H4 (cell line): ENCODE measurements around the gene EDAR. TPM values are rescaled to one million over a fixed set of nuclear protein-coding genes. Genes with fewer than 3 reads are reported as not detected.
A peak's percentile ranks its signal among the peaks of the same experiment; 100 is the strongest.

ENCODE experiments used
- DNase-seq: peaks from one replicate; pipeline ENCODE4 v3.0.0-alpha.2; 2015; ENCODE audit warnings: low spot score
- total RNA-seq: library from RNA; depleted of rRNA; stranded (reverse); fragments of >200 nt; shearing (Covaris generic); gene quantifications from 2 replicates; pipeline ENCODE4 v1.2.3, GENCODE V29; 2014

Gene EDAR
- total RNA-seq, 1 experiment from 2014 or later: not detected

GRCh38 chr2:109001201-109001600 lies 12.2 kb upstream of the EDAR start:
- no peak for DNase-seq

- no peak for DNase-seq
Observed at GRCh38 chr2:109000738-109001137, 11.7 kb upstream of the EDAR start.

- no peak for DNase-seq
Observed at GRCh38 chr2:108998911-108999310, 9.9 kb upstream of the EDAR start.

DNA sequence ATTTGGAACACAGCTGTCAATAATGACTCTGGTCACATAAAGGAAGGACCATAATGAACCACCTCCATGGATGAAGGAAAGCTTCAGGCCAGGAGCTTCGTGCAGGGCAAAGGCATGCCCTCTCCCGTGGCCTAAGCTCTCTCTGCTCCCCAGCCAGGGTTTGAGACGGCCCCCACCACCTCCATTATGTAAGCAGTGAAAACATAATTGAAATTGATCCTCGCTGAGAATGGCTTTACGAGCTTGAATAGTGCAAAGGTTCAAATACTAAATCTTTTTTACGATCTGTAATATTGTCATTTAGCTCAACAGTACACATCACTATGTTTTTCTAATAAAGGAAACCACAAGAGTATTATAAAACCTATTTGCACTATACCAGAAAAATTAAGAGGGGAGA lies 5.2 kb upstream of the EDAR start:
- no peak for DNase-seq

DNA sequence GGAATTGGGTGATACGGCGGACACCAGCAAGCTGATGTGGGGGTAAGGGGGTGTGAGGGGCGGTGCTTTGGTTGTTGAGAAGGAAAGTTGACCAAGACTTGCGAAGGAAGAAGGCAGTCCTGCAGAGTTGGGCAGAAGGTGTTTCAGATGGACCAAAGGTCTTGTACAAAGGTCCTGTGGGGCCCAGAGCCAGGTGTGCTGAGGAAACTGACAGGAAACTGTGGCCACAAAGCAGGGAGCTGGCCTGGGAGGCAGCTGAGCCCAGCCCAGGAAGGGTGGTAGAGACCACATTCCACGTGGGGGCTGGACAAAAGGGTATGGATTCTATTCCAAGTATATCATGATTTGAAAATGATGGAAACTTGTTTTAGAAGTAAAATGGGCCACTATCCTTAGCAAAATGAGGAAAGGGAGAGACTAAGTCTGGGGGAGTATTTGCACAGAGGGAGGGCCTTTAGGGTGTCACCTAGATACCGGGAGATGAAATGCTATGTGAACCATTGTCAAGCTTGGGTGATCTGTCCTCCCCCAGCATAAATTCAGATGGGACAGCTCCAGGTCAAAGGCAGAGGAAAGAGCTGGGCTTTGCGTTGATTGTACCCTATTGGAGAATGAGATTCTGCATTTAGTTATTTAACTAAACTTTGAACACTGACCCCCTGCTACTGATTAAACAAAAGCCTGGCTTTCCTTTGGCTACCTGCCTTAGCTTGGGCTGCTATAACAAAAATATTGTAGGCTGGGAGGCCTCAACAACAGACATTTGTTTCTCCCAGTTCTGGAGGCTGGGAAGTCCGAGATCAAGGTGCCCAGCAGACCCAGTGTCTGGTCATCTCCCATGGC lies 4.3 kb upstream of the EDAR start:
- no peak for DNase-seq

DNA sequence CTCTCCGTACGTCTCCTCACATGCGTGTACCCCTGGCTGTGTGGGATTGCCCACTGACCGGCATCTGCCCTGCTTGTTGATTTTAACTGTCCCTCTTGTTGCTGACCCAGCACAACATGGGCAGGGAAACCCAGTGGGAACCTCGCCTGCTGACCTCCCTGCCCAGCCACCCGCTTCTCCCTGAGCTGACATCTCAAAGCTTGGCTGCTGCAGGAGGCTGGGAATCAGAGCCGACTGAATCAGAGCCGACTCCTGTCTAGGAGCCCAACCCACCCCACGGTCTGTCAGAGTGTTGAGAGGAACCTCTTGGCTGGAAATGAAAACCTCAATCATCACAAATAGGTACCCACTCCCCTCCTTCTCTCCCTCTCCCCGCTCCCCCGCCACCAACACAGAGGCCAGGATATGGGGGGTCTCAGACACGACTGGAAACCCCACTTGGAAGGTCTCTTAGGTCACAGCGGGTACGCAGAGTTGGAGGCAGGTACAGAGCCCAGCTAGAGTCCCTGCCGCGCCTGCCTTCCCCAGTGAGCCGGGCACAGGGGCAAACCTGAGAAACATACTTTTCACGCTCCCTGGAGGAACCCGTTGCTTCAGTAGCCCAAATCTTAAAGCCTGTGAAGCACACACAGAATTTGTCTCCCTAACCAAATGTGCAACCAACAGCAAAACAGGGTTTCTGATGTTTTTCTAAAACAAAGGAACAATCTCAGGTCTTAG lies 784 bp downstream of the EDAR start:
- DNase-seq: no peak

GRCh38 chr2:108986916-108987510 lies 2.0 kb downstream of the EDAR start:
- DNase-seq: no peak

GRCh38 chr2:108983610-108984009 lies 5.4 kb downstream of the EDAR start:
- DNase-seq: no peak

DNA sequence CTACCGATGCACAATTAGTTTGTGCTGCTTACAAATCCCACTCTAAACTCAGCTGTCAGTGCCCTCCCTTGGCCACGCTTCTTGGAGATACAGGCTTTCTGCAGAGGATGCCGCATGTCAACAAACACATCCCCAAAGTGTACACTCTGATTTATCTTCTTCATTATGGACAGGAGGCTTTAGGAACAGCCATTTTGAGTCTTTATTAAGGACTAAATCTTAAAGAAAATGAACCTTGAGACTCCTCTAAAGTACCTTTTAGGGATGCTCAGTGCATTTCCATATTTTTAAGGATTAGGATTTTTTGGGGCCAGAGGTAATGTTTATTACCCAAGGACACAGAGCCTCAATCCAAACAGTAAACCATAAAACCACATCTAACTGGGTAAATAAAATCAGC lies 6.0 kb downstream of the EDAR start:
- no peak for DNase-seq

GRCh38 chr2:108982259-108982679 lies 6.8 kb downstream of the EDAR start:
- peak; percentile 29 for DNase-seq

- DNase-seq: no peak
Observed at GRCh38 chr2:108981846-108982245, 7.2 kb downstream of the EDAR start.

DNA sequence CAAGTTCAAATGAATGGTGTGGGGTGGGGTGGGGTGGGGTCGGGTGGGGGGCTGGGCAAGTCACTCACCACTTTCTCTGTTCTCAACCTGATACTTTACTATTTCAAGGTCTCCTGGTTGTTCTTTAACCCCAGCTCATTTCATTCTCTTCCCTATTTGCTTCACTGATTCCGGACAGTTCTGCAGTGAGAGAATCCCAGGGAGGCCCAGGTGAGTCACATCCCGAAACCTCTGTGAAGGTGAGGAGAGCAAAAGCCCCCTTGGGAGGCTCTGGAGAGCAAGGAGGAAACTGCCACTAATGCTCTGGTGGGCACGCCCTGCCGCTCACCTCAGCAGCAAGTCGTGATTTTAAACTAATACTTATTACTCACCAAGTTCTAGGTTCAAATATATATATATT lies 8.9 kb downstream of the EDAR start:
- no peak for DNase-seq

DNA sequence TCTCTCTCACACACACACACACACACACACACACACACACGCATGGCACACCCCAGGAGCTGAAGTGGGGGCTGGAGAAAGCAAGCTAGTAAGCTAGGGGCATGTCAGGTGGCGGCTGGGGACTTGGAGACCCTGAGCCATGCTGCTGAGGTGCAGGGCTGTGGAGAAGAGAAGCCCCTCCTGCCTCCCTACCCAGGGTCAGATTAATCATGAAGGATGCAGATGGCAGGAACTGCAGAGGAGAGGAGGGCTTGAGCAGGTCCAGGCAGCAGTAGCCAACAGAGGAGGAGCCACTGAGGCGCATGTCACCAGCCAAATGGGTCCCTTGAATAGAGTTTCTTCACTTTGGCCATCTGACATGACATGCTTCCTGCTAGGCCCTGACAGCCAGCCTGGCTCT lies 9.6 kb downstream of the EDAR start:
- DNase-seq: no peak

GRCh38 chr2:108978709-108979111 lies 10.3 kb downstream of the EDAR start:
- DNase-seq: no peak

GRCh38 chr2:108975613-108976435 lies 13.2 kb downstream of the EDAR start:
- DNase-seq: no peak

DNA sequence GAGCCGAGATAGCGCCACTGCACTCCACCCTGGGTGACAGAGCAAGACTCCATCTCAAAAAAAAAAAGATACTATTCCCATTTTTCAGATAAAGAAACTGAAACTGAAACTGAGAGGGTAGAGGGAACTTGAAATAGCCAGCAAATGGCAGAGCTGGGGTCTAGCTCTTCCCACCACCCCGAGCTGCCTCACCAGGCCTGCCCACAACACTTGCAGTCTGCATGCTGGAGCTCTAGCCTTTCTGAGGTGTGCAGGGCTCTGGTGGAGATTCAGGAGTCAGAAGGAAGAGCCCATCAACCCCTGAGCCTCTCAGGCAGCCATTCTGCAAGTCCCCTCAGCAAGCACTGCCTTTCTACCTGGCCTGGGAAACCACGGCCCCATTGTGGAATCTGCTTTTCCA lies 14.3 kb downstream of the EDAR start:
- no peak for DNase-seq

- no peak for DNase-seq
Observed at GRCh38 chr2:108972663-108973062, 16.4 kb downstream of the EDAR start.

GRCh38 chr2:108971661-108972566 lies 17.1 kb downstream of the EDAR start:
- DNase-seq: no peak

DNA sequence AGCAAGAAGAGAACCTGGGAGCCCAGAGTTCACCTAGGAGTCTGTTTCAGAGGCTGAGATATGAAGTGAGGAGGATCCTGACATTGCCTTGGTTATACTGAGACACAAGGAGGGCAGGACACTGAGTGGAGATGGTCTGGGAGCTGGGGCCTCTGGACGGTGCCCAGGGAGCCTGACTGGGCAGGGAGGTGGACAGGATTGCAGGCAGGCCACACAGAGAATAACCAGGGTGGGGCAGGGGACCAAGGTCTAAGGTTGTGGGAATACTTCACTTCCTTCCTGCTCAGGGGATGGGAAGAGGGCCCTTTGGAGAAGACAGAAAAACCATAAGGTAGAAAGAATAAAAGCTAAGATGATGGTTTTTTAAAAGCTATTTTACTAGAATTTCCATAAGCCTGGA lies 18.7 kb downstream of the EDAR start:
- DNase-seq: no peak

DNA sequence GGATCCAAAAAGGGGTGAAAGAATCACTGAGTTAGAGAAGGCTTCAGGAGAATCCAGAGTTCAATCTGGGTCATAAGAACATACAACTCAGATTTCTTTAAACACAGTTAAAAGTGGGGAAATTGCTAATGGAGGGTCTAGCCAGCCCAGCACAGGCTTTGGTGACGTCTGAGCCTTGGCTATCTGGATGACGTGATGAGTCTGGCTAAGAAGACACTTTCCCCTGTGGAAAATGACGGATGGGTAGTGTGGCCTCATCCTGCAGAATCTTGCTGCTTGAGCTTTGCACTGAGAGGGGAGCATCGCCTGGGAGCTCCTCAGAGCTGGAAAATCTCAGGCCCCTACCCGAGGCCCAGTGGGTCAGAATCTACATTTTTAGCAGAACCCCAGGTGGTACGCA lies 19.2 kb downstream of the EDAR start:
- no peak for DNase-seq

GRCh38 chr2:108968619-108969018 lies 20.4 kb downstream of the EDAR start:
- peak; percentile 57 for DNase-seq
